Activated CD4-positive, CD25-positive, alpha-beta regulatory T cell treated with anti-CD3 and anti-CD28 coated beads, Interleukin-2, amount 50 U/mL, for 24 hours (primary cell): ENCODE measurements around the gene TATDN3.
A peak's percentile ranks its signal among the peaks of the same experiment; 100 is the strongest.
"Not testable (repeated sequence)": the region's sequence is repeated elsewhere in the genome, so short reads cannot be mapped to it uniquely, and the experiment has no call there.

Source experiments
- ATAC-seq, 2 donors: fragments of 150-1000 bp; cut with Tn5 transposase; one replicate each; pipeline ENCODE4 v1.10.0; 2021; ENCODE audit warnings: mild to moderate bottlenecking in 1 of 2, moderate library complexity in 1 of 2

The TATDN3 gene

GRCh38 chr1:212791676-212792395 lies at the start of gene TATDN3, which contains the start of gene NSL1:
Gene TATDN3, plus strand, starts transcription at chr1:212791894. Its CDS starts 28 bp downstream, at chr1:212791922.
Gene NSL1, minus strand, starts transcription at chr1:212791777. Its CDS starts 14 bp downstream, at chr1:212791763.
- peak; percentile 88 for ATAC-seq

DNA sequence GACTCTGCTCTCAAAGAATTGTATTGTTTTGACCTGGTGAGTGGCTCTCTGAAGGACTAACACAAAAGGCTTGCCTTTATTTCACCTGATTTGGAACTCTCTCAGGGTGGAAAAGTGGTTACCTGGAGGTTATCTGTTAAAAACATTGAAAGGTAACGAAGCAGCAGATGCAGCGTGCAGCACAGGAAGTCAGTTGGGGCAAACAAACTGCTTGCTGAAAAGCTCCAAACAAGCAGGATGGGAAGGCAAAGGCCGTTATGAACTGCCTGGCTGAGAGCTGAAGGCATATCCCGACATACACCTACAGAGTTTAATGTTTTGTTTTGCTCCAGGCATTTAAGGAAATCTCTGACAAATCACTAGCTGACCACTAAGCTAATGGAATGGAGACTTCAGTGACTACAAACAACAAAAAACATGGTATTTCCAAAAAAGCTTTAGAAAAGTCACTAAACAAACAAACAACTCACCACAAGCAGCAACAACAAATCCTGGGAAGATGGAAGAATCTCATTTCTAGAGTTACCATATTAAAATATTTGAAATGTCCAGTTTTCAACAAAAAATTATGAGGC lies 47.7 kb upstream of the TATDN3 start:
- ATAC-seq, result no peak

- ATAC-seq, result no peak
Measured at GRCh38 chr1:212745303-212745702, 46.4 kb upstream of the TATDN3 start.

- no peak for ATAC-seq
Measured at GRCh38 chr1:212746546-212746945, 45.1 kb upstream of the TATDN3 start.

DNA sequence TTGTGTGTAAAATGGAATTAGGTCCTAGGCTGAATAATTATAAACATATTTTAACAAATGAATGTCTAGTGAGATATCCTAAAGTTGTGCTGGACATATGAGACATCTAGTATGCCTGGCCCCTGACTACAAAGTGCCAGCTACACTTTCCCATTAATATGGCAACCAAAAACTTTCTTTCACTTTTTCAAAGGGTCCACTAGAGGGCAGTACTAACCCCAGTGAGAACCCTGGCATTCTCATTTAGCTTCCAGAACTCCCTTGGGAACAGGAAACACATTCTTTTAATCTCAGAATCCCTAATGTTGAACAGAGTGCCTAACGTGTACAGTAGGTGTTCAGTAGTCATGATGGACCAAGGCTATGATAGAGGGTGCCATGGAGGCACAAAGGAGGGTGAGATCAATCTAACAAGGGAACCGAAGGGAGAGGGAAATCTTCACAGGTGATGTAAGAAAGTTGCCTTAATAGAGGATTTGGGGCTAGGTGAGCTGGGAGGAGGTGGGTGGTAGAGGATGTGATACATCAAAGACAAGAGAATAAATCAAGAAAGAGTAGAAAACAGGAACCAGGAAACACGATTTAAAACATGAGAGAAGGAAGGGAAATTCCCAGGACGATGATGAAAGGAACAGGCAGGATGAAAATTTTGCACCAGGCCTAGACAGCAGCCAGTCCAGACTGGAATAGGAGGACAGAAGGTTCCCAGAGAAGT lies 41.7 kb upstream of the TATDN3 start:
- ATAC-seq, result no peak

- ATAC-seq, result peak in 1 of 2 donors; percentile 41
Measured at GRCh38 chr1:212752252-212752933, 39.3 kb upstream of the TATDN3 start.

DNA sequence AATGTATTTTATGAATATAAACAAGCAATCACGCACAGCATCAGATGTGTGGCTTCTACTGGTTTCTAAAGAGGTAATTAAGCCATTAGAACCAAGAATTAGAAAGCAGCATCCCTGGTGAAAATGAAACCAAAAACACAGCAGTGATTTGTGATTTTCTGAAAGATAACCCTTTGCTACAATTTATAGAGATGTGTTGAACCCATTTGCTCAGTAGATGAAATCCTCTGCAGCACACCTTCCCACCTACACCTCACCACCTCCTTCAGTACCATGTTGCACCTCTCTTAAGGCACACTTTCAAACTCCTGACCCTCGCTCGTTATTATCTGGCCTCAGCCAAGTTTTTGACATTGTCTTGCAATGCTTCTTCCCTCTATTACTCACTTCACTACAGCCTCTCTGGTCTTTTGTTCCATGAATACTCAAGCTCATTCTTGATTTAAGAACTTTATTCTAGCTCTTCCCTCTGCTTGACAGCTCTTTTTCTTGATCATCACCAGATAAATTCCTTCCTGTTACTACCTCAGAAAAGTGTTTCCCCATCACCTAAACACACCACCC lies 38.7 kb upstream of the TATDN3 start:
- ATAC-seq, result peak; percentile 56 to 71

- no peak for ATAC-seq
Measured at GRCh38 chr1:212753749-212754148, 37.9 kb upstream of the TATDN3 start.

GRCh38 chr1:212754193-212754592 lies 37.5 kb upstream of the TATDN3 start:
- ATAC-seq, result no peak

DNA sequence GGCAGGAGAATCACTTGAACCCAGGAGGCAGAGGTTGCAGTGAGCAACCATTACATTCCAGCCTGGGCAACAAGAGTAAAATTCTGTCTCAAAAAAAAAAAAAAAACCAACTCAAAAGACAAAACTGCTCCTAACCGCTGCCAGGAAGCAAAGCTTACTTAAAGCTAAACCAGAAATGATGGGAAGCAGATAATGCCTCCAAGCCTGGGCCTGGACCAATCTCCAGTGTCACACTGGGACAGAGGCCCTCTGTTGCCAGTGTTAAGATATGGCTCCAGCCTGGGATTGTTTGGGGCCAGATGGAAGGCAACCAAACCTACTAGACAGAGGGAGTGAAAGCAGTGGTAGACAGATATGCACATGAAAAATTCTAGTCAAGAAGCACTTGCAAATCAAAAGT lies 37.0 kb upstream of the TATDN3 start:
- no peak for ATAC-seq

DNA sequence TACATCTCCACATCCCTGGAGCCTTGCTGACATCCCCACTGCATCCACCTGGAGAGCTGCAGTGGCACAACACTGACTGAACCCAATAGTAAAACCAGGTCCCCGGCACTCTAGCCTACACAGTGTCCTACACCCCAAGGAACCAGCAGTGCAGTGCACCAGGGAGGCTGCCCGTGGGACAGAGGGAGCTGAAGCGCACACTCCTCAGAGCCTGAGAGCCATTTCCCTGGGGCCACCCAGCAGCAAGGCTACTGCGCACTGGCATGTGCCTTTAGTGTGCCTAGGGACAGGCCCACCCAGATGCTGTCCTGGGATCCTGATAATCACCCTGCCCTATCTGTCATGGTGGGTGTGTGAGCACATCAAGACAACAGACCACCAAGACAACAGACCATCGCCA lies 32.0 kb upstream of the TATDN3 start:
- ATAC-seq, result no peak

- ATAC-seq, result peak; percentile 46 to 58
Measured at GRCh38 chr1:212760126-212760823, 31.4 kb upstream of the TATDN3 start.

DNA sequence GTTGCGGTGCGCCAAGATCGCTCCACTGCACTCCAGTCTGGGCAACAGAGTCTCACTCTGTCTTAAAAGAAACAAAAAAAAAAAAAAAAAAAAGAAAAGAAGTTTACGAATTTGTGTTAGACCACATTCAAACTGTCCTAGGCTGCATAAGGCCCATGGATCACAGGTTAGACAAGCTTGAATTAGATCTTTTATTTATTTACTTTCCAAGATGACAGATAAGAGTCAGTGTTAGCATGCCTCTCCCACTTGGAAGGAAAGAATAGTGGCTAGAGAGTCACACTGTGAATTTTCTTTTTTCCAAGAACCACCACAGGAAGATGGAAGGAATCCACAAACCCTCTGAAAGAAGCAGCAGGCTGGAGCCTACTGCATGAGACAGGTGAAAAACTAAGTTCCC lies 29.5 kb upstream of the TATDN3 start:
- no peak for ATAC-seq

- ATAC-seq, result no peak
Measured at GRCh38 chr1:212762839-212763238, 28.9 kb upstream of the TATDN3 start.

DNA sequence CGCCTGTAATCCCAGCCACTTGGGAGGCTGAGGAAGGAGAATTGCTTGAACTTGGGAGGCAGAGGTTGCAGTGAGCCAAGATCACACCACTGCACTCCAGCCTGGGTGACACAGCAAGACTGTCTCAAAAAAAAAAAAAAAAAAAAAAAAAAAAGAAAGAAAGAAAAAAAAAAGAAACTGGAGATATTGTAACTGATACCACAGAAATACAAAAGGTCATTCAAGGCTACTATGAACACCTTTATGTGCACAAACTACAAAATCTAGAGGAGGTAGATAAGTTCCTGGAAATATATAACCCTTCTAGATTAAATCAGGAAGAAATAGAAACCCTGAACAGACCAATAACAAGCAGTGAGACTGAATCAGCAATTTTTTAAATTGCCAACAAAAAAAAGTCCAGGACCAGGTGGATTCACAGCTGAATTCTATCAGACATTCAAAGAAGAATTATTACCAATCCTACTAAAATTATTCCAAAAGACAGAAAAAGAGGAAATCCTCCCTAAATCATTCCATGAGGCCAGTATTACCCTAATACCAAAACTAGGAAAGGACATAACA lies 26.9 kb upstream of the TATDN3 start:
- not testable (repeated sequence) for ATAC-seq

DNA sequence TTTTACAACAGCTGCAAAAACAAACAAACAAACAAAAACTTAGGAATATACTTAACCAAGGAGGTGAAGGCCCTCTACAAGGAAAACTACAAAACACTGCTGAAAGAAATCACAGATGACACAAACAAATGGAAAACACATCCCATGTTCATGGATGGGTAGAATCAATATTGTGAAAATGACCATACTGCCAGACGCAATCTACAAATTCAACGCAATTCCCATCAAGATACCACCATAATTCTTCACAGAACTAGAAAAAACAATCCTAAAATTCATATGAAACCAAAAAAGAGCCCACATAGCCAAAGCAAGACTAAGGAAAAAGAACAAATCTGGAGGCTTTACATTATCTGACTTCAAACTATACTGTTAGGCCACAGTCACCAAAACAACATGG lies 24.9 kb upstream of the TATDN3 start:
- not testable (repeated sequence) for ATAC-seq

- ATAC-seq, result peak in 1 of 2 donors; percentile 67
Measured at GRCh38 chr1:212769459-212770167, 22.1 kb upstream of the TATDN3 start.

DNA sequence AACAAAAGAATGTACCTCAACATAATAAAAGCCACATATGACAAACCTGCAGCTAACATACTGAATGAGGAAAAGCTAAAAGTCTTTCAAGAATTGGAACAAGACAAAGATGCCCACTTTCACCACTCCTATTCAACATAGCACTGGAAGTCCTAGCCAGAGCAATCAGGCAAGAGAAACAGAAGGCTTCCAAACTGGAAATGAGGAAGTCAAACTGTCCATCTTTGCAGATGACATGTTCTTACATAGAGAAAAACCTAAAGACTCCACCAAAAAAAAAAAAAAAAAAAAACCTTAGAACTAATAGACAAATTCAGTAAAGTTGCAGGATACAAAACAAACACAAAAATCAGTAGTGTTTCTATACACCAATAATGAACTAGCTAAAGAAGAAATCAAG lies 20.4 kb upstream of the TATDN3 start:
- no peak for ATAC-seq

GRCh38 chr1:212773011-212773410 lies 18.7 kb upstream of the TATDN3 start:
- ATAC-seq, result no peak

GRCh38 chr1:212774584-212774983 lies 17.1 kb upstream of the TATDN3 start:
- ATAC-seq, result no peak

DNA sequence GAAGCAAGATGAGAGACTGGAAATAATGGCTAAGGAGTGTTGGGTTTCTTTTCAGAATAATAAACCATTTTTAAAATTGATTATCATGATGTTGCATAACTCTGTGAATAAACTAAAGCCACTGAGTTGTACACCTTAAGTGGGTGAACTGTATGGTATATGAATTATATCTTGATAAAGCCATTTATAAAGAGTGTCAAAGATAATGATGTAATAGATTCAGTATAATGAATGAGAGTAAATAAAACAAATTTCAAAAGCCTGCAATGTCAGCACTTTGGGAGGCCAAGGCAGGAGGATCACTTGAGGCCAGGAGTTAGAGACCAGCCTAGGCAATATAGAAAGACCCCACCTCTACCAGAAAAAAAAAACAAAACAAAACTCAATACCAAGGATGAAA lies 16.5 kb upstream of the TATDN3 start:
- ATAC-seq, result no peak
